ENCODE data around the gene LDAH. TPM values are rescaled to one million over a fixed set of nuclear protein-coding genes. Genes with fewer than 3 reads are reported as not detected.

LDAH gene
- total and polyA plus RNA-seq, 10 of the 15 experiments (the other 5 are each of a cell fraction or from before 2014, with no cell fraction given) = 17.9 to 44.7 (median 30.0) TPM

DNA sequence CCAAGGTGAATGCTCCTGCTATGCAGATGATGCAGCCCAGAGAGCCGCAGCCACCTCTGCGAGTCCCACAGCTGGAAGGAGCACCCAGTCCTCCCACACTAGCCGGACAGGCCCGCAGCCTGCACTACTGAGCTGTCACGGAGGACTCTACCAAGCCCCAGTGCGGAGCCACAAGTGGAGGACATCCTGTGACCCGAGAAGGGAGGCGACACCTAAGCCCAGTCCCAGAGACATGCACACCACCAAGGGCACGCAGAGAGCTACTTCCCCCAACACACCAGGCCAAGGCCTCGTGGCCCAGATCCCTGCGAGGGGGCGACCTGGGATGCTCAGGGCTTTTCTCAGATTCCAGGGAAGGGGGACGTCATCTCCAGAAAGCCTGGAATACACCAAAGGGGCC is 184.9 kb downstream of the LDAH start (continued):
- no peak for TF ChIP-seq ZBTB4 (CRISPR knock-in tag; IDR thresholded peaks at IDR 0.05)
- TF ChIP-seq KDM1A (IDR thresholded peaks at IDR 0.05; ENCODE audit: borderline replicate concordance) = no peak
- TF ChIP-seq CBX5 (IDR thresholded peaks at IDR 0.05; ENCODE audit: low read depth) = no peak
- no peak for TF ChIP-seq NFXL1 (IDR thresholded peaks at IDR 0.05; ENCODE audit: borderline replicate concordance)

GRCh38 chr2:20637147-20637546 is 185.8 kb downstream of the LDAH start:
- no peak overlapping the region for H3K27ac ChIP-seq (ENCODE audit: control insufficient read depth, insufficient read depth)
- no peaks in the 10 kb centered on the region for H3K27me3 ChIP-seq (replicated peaks in 1 of 2; ENCODE audit: control insufficient read depth in 2 of 2, insufficient read depth in 2 of 2, low read length in 1 of 2)
- SMC1A ChIA-PET (ENCODE audit: uncharacterized antibody, unreplicated experiment) = interaction anchor here (6.0 kb wide), 1 partner anchor 193 kb away, joined by 56 read pairs; no protein-coding TSS in a partner anchor
- H3K9ac ChIP-seq (ENCODE audit: control insufficient read depth, insufficient read depth, low read length) = no peak overlapping the region
- no peak overlapping the region for H2AFZ ChIP-seq (ENCODE audit: control insufficient read depth, low read depth, low read length)
- in situ Hi-C loops (cut with MboI) (no loop called here), intact Hi-C loops (cut with micrococcal nuclease; ENCODE audit: unreplicated experiment) (no loop called here)
- no peaks in the 10 kb centered on the region; the same call in 1 of the 2 replicates for H4K20me1 ChIP-seq (ENCODE audit: control insufficient read depth, insufficient read depth)
- H3K36me3 ChIP-seq (ENCODE audit: control insufficient read depth in 2 of 2, insufficient read depth in 2 of 2, low read length in 1 of 2) = no peaks in the 10 kb centered on the region; a peak in 2 of 4 replicates
- no peak overlapping the region for H3K4me3 ChIP-seq
- no peak overlapping the region for H3K4me2 ChIP-seq (ENCODE audit: control insufficient read depth, insufficient read depth)
- no TSS peak for BruUV-seq (replicated peaks)
- 64% methylated on average over 13 of the region's 13 CpGs for whole genome bisulfite sequencing (ENCODE audit: insufficient coverage, insufficient replicate concordance, low lambda C conversion rate, missing lambda C conversion rate)
- CTCF ChIA-PET = interaction anchor here (1.6 to 7.9 kb wide), 4 partner anchors 112 to 226 kb away, joined by 7 to 119 read pairs (median 52); partner anchors contain the start of gene RHOB
- no peaks in the 10 kb centered on the region for H3K79me2 ChIP-seq (ENCODE audit: control insufficient read depth, insufficient read depth, low read length)
- TF ChIP-seq RBBP5 (conservative IDR thresholded peaks at IDR 0.05) = no peak
- no peak for TF ChIP-seq CBX5 (IDR thresholded peaks at IDR 0.05; ENCODE audit: low read depth)
- no peak for TF ChIP-seq BRCA1 (IDR thresholded peaks at IDR 0.05; ENCODE audit: low read depth, low read length)
- TF ChIP-seq MYC (IDR thresholded peaks at IDR 0.05; ENCODE audit: insufficient read depth, insufficient read length, insufficient replicate concordance, low read length, severe bottlenecking) = no peak
- TF ChIP-seq ATF2 (IDR thresholded peaks at IDR 0.05; ENCODE audit: low read length) = no peak
- no peak for TF ChIP-seq MYB (IDR thresholded peaks at IDR 0.05; ENCODE audit: borderline replicate concordance, low read depth, low read length)
- no peak for TF ChIP-seq NR2C2 (IDR thresholded peaks at IDR 0.05; ENCODE audit: borderline replicate concordance, control insufficient read depth, insufficient read length, low read depth)
- TF ChIP-seq E4F1 (IDR thresholded peaks at IDR 0.05; ENCODE audit: borderline replicate concordance, partially characterized antibody) = no peak
- TF ChIP-seq POLR2AphosphoS5 (IDR thresholded peaks at IDR 0.05; ENCODE audit: low read length) = no peak
- no peak for TF ChIP-seq MAX (IDR thresholded peaks at IDR 0.05; ENCODE audit: low read depth, low read length)
- H3K9me3 ChIP-seq (replicated peaks; ENCODE audit: control insufficient read depth, insufficient read depth, low read length) = no peaks in the 10 kb centered on the region
- ATAC-seq (no peak), FAIRE-seq (no peak), DNase-seq (ENCODE audit: low read depth, low spot score) (no peak)
- POLR2A ChIA-PET = no interaction called here
- peaks cover 16% of the 10 kb centered on the region for H3K4me1 ChIP-seq (ENCODE audit: control insufficient read depth, insufficient read depth, low read length)
- RAD21 ChIA-PET (ENCODE audit: unreplicated experiment) = interaction anchor here (2.2 kb wide), 1 partner anchor 193 kb away, joined by 6 read pairs; no protein-coding TSS in a partner anchor

Data from GM12878 (cell line).